Activated CD4-positive, alpha-beta T cell treated with anti-CD3 and anti-CD28 coated beads, Interleukin-10, Interleukin-2, amounts not matched to agents 100 ng/mL and 50 ng/mL, durations not matched to agents 16 hours and 8 hours (primary cell): Measurements from ENCODE around the gene ATG101.
"Not testable (repeated sequence)": the region's sequence is repeated elsewhere in the genome, so short reads cannot be mapped to it uniquely, and the experiment has no call there.

Source experiments
- DNase-seq: peaks from one replicate; pipeline ENCODE4 v3.0.0-alpha.2; 2020

Gene ATG101

DNA sequence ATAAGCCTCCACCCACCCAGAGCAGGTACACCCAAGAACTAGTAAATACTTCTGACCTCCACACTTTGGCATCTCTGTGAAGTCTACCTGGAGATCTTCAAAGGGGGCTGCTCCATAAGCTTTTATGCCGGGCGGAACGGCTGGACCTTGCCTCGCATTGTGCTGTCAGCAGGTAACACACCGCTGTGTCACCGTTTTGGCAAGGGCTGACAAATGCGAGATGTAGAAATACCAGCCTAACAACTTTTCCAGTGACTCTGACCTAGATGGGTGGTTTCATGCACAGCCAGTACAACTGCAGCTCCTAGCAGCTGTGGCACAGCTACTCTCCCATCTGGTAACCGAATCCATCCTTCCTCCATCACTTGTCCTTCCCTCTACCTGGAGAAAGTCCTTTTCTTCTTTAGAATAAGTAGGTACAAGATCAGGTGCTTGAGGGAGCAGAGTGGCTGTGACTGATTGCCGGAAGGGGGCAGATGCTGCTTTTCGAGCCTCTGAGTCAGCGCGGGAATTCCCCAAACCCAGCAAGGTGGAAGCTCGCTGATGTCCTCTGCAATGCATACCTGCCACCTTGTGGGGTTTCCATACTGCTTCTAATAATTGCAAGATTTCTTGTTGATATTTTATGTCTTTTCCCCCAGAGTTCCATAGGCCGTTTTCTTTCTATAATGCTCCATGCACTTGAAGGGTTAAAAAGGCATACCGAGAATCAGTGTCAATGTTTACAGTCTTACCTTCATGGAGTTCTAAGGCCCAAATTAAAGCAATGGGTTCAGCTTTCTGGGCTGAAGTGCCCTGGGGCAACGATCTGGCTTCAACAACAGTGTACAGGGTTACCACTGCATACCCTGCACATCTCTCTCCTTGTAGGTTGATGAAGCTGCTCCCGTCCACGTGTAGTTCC, 46.7 kb downstream of the ATG101 start:
- peak; percentile 74 for DNase-seq

DNA sequence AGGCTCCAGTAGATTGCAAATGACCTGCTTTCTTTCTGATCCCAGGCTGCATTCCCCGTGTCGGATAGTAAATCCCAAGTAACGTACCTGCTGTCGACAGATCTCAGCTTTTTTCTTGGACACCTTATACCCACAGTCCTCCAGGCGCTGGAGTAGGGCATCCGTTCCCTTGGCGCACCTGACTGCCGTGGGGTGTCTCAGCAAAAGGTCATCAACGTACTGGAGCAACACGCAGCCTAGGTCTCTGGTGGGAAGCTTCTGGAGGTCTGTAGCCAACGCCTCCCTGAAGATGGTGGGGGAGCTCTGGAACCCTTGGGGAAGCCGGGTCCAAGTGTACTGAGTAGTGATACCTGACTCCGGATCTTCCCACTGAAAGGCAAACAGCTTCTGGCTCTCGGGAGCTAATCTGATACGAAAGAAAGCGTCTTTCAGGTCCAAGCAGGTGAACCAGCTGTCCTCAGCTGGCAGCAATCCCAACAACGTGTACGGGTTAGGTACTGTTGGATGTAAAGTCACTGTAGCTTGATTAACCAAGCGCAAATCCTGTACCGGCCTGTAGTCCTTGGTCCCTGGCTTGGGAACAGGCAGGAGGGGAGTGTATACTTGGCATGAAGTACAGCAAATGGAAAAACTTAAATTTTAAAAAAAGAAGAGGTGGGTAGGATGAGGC, 48.2 kb downstream of the ATG101 start:
- not testable (repeated sequence) for DNase-seq

DNA sequence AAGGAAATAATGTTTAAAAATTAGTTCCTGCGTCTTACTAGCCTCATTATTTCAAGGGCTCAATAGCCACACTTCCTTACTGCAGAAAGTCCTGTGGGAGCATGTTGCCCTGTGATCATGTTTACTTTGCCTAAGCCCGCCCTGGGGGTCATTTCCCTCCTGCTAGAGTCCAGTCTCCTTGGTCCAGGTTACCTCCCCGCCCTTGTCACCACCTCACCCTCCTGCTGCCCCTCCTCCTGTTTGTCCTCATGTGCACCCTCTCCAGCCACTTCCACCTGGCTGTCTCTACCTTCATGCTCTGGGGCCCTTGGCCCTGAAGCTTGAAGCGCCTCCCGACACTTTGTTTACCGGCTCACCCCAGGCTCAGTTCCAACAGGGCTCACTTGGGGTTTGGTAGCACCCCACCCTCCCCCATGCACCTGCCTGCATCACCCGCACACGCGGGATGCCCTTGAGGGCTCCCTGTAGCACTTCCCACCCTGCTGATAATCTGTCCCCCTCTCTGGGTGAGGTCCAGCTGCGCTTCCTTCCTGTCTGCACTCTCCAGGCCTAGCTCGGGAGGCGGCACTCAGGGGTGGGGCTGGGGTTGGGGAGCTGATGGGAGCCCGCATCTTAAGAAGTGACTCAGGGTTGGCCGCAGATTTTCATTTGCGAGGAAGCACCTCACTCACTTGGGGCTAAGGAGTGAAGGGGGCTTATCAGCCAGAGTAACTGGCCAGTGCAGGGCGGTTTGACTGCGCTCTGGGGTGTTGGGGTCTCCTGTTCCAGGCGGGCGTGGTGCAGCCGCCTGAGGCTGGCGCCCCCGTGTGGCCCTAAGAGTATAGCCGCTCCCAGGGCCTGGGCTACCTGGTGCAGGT, 49.8 kb downstream of the ATG101 start:
- DNase-seq, result peak; percentile 50

DNA sequence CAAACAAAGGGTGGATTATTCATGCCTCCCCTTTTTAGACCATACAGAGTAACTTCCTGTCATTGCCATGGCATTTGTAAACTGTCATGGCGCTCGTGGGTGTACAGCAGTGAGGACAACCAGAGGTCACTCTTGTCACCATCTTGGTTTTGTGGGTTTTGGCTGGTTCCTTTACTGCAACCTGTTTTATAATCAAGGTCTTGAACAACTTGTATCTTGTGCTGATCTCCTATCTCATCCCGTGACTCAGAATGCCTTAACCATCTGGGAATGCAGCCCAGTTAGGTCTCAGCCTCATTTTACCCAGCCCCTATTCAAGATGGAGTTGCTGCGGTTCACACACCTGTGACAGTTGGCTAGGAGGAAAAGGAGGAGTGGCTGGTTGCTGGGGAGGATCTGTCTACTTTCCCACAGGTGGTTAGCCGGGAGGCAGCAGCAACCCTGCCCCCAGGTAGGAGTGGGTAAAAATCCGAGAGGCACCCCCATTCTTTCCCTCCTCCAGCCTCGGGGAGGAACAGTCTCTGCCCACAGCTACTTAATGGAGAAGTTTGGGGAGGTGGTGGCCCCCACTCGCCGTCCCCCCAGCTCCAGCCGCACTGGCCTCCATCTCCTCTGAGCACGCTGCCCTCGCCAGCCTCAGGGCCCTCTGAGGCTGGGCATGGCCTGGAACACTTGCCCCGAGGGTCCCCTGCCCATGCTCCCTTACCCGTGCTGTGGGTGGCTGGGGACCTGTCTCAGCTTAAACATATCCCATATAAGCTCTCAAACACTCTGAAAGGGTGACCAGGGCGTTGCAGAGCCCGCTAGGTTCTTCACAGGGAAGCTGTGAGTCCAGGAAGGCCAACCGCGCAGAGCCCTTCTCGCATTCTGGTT, 51.4 kb downstream of the ATG101 start:
- no peak for DNase-seq

DNA sequence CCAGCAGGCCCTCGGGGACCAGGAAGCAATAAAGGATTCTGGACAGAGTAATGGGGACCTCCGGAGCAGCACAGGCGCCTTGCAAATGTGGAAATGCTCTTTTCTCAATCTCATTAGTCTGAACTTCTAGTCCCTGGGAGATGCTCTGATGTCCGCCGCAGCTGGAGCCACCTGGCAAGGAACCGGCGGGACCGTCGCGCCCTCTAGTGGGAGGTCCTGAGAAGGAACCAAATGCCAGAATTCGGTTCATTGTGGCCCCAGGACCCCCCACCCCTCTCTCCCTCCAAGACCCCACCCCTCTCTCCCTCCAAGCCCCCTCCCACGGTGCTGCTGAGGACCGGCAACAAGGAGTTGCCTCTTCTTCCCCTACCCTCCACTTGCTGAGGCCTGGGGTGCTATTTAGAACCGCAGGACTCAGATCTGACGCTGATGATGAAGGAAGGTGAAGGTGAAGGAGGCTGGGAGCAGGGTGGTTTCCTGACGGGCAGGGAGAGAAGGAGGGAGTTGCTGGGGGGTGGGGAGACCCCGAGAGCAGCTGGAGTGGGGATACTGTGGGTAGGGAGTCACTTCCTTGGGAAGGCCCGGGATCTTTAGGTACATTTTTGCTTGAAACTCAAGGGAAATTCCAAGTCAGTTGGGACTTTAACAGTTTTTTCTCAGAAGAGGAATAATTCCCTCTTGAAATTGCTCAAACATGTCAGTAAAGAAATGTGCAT, 52.2 kb downstream of the ATG101 start:
- peak; percentile 72 for DNase-seq

DNA sequence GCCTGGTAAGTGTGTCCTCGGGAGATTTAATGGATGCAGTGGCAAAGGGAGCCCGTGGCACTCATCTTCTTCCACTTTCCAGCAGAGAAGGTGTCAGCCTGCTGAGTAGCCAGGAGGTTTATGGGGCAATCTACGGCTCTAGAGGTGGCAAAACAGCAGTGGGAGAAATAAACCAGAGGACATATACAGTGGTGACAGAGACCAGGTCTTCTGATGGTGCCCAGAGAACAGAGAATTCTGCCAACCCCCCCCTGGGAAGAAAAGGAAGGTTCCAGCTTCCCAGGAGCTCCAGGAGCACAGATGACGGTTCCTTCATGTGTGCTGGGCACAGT, 52.7 kb downstream of the ATG101 start:
- DNase-seq, result no peak

DNA sequence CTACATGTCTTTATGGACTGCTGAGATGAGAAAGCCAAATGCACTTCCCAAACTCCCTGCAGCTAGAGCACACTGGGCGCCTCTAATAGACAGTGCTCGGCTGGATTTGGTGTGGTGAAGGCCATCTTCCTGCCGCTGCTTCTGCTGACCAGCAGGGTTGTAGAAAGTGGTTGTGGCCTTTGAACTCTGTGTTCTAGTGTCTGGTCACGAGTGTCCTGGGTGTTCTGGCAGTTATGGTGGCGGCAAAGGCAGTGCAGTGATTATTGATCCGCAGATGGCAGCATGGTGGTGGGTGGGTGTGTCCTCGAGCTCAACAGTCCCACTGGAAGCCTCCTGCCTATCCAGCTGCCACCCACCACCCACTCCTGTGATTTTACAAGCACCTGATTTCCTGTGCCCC, 53.1 kb downstream of the ATG101 start:
- DNase-seq, result no peak

DNA sequence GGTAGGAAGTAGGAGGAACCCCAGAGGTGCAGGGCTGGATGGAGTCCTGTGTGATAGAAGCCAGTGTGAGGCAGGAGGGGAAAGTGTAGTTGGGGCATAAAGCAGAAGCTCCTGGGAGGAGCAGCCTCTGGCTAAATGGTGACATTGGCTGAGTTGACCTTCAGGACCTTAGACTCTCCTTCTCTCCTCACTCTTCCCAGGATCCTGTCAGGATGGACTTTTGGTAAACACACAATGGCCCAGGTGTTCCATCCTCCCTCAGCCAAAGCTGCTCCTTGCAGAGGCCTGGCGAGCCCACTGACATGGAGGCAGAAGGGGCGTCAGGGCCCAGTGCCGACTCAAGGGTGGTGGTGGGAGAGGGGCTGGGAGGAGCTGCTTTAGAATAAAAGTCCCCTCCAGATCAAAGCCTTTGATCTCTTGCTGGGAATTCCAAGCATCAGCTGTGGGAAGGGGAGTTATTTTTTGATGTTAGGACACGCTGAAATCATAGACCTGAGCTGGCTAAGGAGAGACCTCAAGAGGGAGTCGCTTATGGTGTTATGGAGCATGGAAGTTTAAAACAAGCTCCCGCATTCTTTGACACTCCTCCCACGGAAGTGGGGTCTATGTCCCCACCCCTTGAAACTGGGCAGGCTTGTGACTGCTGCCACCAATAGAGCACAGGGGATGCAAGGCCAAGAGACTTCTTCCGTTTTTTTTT, 53.9 kb downstream of the ATG101 start:
- DNase-seq, result no peak

DNA sequence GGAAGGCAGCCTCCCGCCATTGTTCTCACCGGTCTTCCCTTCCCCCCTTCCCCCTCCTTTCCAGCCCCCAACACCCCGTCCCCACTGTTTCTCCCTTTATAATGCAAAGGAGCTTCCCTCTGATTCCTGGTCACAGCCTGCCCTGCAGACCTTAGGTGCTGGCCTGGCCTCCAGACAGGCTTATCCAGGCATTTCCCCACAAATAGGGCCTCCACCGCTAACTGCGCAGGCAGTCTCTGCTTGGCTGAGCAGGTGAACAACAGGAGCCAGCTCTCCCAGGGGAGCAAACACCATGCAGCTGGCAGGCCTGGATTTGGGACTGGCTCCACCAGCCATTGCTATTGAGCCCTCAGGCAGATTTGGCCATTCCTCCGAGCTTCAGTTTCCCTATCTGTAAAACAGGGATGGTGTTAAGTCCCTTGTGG, 55.7 kb downstream of the ATG101 start:
- no peak for DNase-seq

DNA sequence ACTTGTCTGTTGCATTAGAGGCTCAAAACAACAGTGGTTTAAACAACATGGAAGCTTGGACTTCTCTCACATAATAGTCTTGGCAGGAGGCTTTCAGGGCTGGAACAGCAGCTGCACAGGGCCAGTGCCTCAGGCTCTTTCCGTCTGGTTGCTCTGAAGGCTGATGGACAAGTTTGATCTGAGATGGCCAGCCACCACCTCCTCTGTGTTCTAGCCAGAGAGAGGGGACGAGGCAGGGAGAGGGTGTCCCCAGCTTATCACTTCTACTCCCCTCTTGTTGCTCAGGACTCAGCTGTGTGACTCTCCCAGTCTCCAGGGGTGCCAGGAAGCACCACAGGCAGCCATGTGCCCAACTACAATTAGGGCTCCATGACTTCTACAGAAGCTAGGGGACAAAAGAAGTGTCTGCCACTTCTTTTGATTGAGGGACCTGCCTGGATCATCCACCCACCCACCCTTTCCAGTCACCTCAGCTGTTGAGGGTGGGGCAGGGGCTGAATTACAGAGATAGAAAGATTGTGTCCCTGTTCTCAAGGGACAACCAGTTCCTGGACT, 56.3 kb downstream of the ATG101 start:
- DNase-seq, result no peak
